ENCODE measurements around the gene CCR7. TPM values are rescaled to one million over a fixed set of nuclear protein-coding genes. Genes with fewer than 3 reads are reported as not detected.
A peak's percentile ranks its signal among the peaks of the same experiment; 100 is the strongest.

The CCR7 gene
- total RNA-seq, 2 donors from 2014 or later, result 0.28 TPM; not detected in 1

DNA sequence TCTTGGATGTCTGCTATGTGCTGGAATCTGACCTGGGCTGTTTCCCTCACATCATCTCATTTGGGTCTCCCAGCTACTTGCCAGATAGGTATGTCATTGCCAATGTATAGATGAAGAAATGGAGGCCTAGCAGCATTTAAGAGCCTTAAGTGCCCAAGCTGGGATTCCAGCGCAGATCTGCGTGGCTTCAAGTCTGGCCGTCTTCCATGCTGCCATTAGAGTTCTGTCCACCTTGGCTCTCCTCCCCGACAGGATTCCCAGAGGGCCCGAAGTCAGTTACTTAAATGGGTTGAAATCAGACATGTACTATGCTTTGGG lies 33.0 kb upstream of the CCR7 start:
- no peaks in the 10 kb centered on the region for H3K9me3 ChIP-seq
- H3K27me3 ChIP-seq, result no peaks in the 10 kb centered on the region
- H3K4me3 ChIP-seq, result no peak overlapping the region
- peak; percentile 42 for DNase-seq (ENCODE audit: low spot score)
- H3K27ac ChIP-seq, result peak overlapping the region in 1 of 2 donors; percentile 30
- no peaks in the 10 kb centered on the region for H3K4me1 ChIP-seq
- no peaks in the 10 kb centered on the region for H3K36me3 ChIP-seq
- TF ChIP-seq, protein P1, sequence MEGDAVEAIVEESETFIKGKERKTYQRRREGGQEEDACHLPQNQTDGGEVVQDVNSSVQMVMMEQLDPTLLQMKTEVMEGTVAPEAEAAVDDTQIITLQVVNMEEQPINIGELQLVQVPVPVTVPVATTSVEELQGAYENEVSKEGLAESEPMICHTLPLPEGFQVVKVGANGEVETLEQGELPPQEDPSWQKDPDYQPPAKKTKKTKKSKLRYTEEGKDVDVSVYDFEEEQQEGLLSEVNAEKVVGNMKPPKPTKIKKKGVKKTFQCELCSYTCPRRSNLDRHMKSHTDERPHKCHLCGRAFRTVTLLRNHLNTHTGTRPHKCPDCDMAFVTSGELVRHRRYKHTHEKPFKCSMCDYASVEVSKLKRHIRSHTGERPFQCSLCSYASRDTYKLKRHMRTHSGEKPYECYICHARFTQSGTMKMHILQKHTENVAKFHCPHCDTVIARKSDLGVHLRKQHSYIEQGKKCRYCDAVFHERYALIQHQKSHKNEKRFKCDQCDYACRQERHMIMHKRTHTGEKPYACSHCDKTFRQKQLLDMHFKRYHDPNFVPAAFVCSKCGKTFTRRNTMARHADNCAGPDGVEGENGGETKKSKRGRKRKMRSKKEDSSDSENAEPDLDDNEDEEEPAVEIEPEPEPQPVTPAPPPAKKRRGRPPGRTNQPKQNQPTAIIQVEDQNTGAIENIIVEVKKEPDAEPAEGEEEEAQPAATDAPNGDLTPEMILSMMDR (IDR thresholded peaks at IDR 0.05), result no peak

DNA sequence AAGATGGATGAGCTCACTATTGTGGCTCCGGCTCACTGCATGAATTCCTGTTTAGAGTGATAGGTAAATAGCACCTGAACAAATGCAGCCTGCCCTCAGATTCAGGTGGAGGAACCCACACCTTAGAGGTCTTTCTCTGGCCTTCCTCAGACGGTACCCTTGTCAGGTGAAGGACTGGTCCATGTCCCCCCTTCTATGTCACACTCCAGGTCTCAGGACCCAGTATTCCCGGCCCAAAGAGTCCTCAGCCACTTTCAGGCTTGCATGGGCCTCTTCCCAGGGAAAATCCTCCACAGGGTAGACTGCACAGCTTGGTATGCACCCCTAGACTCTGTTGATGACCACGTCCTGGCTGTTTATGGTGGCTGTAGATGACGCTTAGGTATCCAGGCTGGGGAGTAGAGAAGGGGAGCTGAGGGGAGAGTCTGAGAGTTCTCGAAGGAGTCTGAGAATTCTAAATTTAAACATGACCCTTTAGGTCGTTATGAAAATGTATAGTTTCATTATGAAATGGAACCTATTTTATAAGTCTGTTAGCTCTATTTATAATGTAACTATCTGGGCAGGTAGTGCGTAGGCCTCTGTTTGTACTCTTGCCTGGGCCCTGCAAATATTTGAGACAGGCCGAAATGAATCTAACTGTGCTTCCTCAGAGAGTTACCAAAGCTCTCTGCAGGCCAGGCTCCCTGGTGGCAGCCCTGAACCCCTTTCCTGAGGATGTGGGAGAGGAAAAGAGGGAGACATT lies 32.5 kb upstream of the CCR7 start:
- Histone ChIP-seq H3K9me3 (no peaks in the 10 kb centered on the region), H3K27ac (no peak overlapping the region), H3K4me3 (no peak overlapping the region), H3K36me3 (no peaks in the 10 kb centered on the region), H3K27me3 (no peaks in the 10 kb centered on the region), H3K4me1 (no peaks in the 10 kb centered on the region)
- TF ChIP-seq, protein P1 (IDR thresholded peaks at IDR 0.05), result no peak
- peak; percentile 38 for DNase-seq (ENCODE audit: low spot score)

DNA sequence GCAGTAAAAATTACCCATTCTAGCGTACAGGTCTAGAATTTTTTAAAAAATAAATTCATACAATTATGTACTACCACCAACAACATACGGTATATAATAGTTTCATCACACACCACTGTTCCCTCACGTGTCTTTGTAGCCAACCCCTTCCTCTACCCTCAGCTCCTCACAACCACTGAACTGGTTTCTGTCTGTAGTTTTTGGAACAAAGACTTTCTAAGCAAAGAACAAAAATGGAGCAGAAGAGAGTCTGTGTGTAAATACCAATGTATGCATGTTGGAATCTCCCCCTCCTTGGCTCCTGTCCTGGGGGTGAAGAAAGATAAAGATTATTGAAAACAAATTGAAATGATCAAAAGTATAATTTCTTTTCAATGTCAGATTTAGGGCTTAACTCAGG lies 31.9 kb upstream of the CCR7 start:
- no peak for DNase-seq (ENCODE audit: low spot score)
- Histone ChIP-seq H3K27me3 (no peaks in the 10 kb centered on the region), H3K27ac (no peak overlapping the region), H3K36me3 (no peaks in the 10 kb centered on the region), H3K4me1 (no peaks in the 10 kb centered on the region), H3K9me3 (no peaks in the 10 kb centered on the region), H3K4me3 (no peak overlapping the region)
- TF ChIP-seq, protein P1 (IDR thresholded peaks at IDR 0.05), result no peak

DNA sequence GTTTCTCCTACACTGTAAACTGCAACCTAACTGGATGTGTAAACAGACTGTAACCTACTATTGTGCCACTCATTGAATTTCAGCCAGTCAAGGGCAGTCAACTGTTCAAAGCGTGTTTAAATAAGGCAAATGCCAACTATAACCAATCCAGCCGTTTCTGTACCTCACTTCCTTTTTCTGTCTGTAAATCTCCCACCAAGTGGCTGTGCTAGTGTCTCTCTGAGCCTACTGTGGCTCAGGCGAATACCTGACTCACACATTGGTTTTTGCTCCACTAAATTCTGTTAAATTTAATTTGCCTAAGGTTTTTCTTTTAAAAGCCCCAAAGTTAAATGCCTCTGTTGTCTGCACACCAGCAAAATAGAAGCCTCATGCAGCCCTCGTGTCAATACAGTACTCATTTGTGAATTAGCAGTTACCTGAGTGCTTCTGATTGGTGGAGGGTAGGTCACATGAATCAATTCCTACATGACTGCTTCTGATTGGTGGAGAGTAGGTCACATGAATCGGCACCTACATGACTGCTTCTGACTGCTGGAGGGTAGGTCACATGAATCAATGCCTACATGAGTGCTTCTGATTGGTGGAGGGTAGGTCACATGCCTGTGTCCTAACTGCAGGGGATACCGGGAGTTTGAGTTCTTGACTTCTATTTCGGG lies 31.1 kb upstream of the CCR7 start:
- Histone ChIP-seq H3K36me3 (no peaks in the 10 kb centered on the region), H3K4me3 (no peak overlapping the region), H3K4me1 (no peaks in the 10 kb centered on the region), H3K9me3 (no peaks in the 10 kb centered on the region), H3K27ac (no peak overlapping the region), H3K27me3 (no peaks in the 10 kb centered on the region)
- peak; percentile 32 for DNase-seq (ENCODE audit: low spot score)
- TF ChIP-seq, protein P1 (IDR thresholded peaks at IDR 0.05), result no peak

DNA sequence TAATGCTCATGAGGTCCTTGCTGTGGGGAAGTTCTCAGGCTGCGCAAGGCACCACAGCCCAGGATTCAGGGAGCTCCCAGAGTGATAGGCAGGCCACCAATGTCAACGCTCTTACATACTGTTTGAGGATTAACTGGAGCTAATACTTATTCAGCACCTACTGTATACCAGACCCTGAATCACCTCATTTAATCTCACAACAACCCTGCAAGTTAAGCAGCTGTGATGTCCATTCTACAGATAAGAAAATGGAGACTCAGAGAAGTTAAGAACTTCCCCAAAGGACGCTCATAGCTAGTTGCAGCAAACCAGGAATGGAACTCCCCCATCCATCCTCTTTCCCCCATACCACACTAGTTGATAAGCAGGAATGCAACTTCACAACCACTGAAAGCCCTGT lies 25.5 kb upstream of the CCR7 start:
- H3K9me3 ChIP-seq, result no peaks in the 10 kb centered on the region
- H3K27me3 ChIP-seq, result no peaks in the 10 kb centered on the region
- DNase-seq (ENCODE audit: low spot score), result no peak
- H3K4me1 ChIP-seq, result no peaks in the 10 kb centered on the region
- no peaks in the 10 kb centered on the region for H3K36me3 ChIP-seq
- H3K4me3 ChIP-seq, result no peak overlapping the region
- TF ChIP-seq, protein P1 (IDR thresholded peaks at IDR 0.05), result no peak
- no peak overlapping the region for H3K27ac ChIP-seq

All from right atrium auricular region (tissue), 2 donors.